GM18520 (cell line): ENCODE data around the gene IGSF8.

Experiments used
- ATAC-seq: cut with Tn5 transposase; IDR thresholded peaks from one replicate; pipeline ENCODE4 v1.9.1; 2021; ENCODE audit not compliant: unreplicated experiment

The IGSF8 gene, protein sequence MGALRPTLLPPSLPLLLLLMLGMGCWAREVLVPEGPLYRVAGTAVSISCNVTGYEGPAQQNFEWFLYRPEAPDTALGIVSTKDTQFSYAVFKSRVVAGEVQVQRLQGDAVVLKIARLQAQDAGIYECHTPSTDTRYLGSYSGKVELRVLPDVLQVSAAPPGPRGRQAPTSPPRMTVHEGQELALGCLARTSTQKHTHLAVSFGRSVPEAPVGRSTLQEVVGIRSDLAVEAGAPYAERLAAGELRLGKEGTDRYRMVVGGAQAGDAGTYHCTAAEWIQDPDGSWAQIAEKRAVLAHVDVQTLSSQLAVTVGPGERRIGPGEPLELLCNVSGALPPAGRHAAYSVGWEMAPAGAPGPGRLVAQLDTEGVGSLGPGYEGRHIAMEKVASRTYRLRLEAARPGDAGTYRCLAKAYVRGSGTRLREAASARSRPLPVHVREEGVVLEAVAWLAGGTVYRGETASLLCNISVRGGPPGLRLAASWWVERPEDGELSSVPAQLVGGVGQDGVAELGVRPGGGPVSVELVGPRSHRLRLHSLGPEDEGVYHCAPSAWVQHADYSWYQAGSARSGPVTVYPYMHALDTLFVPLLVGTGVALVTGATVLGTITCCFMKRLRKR

DNA sequence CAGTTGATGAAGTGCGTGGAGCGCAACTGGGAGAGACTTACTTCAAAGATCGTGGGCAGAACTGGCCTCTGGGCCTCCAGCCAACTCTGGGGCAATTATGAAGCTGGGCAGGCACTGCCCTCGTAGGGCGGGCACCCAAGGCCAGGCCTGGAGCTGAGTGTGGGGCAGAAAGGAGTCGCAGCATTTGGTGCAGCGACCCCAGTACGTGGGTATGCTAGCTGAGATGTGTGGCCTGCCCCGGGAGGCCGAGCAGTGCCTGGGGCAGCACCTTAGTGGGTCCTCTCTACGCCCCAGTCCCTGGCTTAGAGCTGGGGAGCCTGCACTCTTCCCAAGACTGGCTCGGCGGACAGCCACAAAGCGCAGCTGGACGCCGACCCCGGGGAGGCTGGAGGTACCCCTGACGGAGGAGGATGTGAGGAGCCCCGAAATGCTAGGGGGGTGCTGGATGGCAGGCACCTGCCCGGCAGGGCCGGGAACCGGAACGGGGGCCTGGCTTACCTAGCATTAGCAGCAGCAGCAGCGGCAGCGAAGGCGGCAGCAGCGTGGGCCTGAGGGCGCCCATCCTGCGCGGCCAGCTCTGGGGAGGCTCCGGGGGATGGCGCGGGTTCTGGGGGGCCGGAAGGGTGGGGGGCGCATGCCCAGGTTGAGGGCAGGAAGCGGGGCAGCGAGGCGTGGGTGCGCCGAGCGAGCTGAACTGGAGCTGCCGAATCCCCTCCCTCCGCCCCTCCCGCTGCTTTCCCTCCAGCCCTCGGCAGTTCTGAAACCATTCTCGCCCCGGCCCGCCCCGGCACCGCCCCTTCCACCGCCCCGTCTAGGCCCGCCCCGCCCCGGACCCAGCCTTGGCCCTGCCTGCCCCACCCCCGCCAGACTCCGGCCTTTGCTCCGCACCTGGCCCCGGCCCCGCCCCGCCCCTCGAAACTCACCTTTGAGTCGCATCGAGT is at the start of gene IGSF8:
Gene IGSF8 (minus strand): TSS at position 709 of the 941 bp plus-strand sequence. CDS start 147 bp downstream, at position 562.
- peak; percentile 19 for ATAC-seq

DNA sequence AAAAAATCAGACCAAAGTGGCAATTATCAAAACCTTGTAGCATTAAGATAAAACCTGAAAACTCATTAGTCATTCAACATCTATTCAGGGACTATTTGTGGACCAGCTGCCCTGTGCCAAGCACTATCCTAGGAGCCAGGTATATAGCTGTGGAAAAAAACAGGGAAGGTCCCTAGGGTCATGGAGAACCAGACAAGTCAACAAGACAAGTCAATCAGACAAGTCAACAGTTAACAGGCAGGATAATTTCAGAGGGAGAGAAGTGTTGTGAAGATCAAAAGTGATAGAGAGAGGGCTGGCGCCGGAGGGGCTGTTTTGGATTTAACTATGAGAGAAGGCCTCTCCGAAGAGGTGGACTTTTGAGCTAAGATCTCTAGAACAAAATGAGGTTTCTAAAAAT is 49.7 kb upstream of the IGSF8 start:
- ATAC-seq, result no peak

DNA sequence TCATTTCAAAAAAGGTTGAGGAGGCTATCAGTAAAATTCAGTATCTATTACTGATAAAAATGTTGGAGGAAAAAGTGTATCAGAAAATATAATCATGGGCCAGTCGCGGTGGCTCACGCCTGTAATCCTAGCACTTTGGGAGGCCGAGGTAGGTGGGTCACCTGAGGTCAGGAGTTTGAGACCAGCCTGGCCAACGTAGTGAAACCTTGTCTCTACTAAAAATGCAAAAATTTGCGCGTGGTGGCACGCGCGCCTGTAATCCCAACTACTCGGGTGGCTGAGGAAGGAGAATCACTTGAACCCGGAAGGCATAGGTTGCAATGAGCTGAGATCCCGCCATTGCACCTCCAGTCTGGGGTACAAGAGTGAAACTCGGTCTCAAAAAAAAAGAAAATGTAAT is 47.7 kb upstream of the IGSF8 start:
- no peak for ATAC-seq

DNA sequence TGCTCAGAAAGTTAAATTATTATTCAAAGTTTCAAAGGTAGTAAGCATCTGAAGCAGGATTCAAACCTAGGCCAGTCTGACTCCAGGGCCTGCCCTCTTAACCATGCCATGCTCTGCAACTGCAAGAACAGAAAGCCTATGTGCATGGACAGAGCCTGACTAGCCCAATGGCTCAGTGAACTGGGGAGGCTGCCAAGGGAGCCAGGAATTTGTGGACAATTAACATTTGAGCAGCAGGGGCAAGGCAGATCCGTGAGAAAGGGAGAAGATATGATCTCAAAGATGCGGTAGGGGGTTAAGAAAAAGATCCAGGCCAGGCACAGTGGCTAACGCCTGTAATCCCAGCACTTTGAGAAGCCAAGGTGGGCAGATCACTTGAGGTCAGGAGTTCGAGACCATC is 46.5 kb upstream of the IGSF8 start:
- ATAC-seq, result no peak

DNA sequence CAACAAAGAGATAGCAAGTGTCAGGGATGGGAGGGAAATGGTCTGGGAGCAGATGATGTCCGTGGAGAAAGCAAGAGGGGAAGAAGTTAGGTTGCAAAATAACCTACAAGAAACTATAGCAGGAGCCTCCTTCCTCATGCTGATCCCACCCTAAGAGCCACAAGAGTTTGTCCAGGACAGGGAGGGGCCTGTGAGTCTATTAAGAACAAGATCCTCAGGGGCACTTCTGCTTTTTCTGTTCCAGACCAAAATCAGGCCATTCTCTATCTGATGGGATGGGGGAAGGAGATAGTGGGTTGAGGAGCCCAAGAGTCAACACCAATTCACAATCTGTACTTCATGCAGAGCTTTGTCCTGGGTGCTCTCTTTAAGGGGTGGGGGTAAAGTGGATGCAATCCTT is 45.3 kb upstream of the IGSF8 start:
- ATAC-seq, result no peak

DNA sequence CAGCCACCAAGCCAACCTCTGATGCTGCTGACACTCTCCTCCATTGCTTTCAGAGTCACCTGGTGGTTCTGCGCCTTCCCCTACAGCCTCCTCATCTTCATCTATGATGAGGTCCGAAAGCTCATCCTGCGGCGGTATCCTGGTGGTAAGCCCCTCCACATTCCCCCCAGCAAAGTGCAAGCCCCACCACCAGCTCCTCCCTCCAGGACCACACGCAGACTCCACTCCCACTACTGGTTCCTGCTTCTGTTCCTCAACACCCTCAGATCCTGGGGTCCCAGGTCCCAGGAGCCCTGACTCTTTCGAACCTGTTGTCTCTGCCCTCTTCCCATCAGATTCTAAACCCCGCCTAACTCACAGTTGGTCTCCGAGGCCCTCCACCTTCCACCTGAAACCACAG is 41.4 kb upstream of the IGSF8 start:
- ATAC-seq, result no peak

DNA sequence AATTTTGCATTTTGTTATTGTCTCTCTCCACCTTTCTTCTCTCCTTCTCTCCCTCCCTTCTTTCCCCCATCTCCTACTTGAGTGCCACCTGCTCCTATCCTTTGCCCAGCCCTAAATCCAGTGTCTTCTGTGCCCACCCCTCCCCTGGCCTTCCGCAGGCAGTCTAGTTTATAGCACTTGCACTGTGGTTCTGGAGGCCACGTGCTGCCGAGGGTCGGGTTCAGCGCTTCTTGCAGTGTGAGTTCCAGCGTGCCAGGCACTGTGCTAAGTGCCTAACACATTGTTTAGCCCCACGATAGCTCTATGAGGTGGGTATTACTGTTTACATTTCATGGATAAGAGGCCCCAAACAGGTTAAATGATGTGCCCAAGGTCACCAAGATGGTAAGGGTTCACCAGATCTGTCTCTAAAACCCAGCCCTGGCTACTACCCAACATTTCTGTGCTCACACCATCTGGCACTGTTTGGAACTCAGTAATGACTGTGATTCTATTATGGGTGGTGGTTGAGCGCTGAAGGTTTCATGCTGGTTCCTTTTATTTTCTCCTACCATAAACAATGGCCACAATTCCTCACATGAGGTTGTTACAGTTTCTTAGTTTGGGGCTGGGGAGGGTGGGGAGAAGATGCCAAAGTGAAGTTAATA is 38.9 kb upstream of the IGSF8 start:
- ATAC-seq, result no peak

DNA sequence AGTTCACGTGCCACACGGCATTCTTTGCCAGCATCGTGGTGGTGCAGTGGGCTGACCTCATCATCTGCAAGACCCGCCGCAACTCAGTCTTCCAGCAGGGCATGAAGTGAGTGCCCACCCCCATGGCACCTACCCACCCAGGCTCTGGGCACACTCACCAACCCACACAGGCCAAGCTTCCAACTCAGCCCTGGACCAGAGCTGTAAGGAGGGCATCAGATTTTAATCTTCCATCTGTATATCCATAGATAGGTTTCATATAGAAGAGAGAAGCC is 38.4 kb upstream of the IGSF8 start:
- no peak for ATAC-seq

DNA sequence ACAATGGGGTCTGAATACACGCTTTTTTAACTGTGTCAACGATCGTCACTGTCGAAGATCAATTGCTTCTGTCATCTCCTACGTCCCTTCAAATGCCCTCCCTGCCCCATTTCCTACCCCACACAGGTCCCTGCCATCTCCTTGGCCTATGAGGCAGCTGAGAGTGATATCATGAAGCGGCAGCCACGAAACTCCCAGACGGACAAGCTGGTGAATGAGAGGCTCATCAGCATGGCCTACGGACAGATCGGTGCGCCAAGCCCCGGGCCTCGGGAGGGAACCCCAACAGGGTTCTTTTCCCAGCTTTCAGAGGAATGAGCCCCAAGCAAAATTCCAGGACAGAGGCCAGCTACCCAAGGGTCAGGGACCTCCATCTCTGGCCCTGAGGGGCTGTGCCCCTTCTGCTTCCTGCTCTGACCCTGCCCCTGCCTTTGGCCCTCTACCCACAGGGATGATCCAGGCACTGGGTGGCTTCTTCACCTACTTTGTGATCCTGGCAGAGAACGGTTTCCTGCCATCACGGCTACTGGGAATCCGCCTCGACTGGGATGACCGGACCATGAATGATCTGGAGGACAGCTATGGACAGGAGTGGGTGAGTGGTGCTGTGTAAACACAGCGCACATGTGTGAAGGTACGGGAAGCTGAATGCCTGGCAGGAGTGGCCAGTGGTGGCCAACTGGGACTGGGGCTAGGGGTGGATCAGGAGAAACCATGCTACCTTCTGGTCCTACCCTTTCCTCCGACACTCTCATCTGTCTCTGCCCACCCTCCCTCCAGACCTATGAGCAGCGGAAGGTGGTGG is 37.9 kb upstream of the IGSF8 start:
- no peak for ATAC-seq

DNA sequence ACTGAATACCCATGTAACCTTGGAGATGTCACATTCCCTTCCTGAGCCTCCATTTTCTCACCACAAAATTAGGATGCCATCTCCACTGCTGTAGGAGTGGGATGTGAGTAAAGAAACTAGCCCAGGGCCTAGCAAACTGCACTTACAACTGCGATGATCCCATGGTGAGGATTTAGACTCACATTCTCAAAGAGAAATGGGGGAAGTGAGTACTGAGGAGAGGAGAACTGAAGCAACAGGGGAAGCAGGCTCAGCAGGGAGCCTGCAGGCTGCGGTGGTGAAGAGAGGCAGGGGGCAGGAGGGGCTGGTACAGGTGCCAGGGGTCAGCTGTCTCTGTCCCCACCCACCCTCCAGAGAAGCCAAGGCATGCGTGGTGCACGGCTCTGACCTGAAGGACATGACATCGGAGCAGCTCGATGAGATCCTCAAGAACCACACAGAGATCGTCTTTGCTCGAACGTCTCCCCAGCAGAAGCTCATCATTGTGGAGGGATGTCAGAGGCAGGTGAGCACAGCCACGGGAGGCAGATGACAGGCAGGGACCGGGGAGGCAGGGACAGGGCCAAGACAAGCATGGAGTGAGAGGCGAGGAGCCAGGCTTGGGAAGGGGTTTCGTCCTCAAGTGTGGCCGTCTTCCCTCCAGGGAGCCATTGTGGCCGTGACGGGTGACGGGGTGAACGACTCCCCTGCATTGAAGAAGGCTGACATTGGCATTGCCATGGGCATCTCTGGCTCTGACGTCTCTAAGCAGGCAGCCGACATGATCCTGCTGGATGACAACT is 36.6 kb upstream of the IGSF8 start:
- ATAC-seq, result no peak

DNA sequence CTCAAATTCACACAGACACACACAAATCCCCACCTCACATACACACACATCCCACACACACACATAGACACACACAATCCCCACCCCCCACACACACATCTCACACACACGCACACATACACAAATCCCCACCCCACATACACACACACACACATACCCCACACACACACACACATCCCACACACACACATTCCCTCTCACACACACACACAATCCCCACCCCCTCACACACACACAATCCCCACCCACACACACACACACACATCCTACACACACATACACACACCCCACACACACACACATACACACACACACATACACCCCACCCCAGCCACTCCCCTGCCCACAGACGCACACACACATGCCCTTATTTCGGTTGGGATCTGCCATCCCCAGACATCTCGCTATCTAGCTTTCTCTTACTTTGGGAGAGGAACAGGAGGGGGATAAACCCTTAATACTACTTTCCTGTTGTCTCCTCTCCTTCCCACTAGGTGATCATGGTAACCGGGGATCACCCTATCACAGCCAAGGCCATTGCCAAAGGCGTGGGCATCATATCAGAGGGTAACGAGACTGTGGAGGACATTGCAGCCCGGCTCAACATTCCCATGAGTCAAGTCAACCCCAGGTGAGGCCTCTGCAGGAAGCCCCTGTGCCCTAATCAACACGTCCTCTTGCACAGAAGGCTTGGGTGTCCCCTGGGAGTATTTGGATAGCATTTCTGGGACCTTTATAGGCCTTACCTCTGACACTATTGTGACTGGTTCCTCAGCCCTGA is 35.8 kb upstream of the IGSF8 start:
- no peak for ATAC-seq

DNA sequence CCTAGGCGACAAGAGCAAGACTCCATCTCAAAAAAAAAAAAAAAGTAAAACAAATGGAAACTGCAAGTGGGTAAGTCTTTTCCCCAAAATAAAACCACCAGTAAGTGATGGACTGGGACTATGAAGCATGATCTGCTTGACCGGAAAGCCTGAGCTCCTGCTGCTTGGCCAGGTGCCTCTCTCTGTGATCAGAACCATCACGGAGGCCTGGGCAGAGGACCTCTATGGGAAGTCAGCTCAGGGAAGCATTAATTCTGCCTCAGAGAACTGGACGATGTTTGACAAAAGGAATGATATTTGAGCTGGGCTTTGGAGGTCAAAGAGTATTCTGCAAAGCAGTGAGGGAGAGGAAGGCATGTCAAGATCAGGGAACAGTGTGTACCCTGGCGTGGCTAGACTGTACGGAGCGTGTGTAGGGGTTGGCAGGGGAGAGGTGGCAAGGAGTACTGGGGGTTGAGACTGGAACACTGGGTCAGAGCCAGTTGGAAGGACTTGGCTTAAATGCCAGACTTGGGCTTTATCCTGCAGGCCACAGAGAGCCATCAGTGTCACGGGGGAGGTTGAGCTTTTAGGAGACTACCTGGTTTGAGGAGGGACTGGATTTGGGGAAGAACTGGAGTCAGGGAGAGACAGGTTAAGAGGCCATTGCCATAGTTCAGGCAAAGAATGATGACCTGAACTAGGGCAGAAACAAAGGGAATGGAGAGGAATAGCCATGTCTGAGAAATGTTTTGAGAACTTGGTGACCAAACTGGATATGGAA is 33.6 kb upstream of the IGSF8 start:
- ATAC-seq, result no peak

DNA sequence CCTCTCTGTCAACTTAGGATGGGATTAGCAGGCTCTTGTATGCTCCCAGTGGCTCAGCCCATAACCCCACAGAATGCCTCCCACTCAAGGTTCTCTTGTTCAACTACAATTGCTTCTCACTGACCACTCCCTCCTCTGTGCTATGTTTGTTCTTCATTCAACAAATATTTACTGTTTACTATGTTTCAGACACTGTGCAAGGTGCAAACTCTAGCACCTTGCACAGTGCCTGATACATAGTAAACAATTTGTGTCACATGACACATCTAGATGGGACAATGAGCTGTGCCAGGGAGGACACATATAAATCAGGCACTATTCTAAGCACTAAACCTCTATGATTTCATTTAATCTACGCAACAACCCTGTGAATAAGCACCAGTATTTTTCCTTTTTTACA is 32.5 kb upstream of the IGSF8 start:
- ATAC-seq, result no peak

DNA sequence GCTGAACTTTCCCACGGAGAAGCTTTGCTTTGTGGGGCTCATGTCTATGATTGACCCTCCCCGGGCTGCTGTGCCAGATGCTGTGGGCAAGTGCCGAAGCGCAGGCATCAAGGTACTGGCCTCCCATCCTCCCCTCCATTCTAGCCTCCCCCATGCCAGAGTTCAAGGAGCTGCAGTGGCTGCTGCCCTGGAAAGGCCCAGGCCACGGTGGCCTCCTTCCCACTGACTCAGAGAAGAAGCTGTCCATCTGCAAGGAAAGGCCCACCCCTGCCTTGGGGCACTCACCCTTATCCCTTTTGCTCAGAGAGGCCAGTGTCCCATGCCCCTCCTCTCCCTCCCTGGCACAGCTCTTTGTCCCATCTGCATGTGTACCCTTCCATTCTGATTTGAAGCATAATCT is 32.1 kb upstream of the IGSF8 start:
- no peak for ATAC-seq

DNA sequence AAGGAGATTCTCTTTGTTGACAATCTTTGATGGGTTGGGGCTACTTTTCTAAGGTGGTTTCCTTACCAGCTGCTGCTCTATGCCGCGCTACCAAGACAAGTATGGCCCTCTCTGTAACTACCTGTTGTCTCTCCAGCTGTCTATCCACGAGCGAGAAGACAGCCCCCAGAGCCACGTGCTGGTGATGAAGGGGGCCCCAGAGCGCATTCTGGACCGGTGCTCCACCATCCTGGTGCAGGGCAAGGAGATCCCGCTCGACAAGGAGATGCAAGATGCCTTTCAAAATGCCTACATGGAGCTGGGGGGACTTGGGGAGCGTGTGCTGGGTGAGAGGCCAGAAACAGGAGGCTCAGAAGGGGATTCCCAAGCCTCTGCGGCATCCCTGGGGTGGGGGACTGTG is 31.5 kb upstream of the IGSF8 start:
- ATAC-seq, result no peak

DNA sequence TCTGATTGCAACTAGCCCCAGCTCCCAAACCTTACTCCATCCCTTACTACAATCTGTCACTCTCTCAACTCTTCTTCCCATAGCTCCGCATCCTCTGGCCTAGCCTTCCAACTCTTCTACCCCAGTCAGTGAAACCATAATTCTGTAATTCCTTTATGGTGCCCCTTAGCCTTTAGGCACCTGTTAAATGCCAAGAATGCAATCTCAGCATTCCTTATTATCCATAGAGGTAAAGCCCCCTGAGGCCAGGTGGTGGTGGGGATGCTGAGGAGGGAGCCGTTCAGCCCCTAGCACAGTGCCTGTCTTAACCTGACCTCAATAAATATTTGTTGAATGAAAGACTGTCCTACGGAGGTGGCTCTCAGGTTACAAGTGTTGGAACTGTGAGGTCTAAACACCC is 31.1 kb upstream of the IGSF8 start:
- no peak for ATAC-seq

DNA sequence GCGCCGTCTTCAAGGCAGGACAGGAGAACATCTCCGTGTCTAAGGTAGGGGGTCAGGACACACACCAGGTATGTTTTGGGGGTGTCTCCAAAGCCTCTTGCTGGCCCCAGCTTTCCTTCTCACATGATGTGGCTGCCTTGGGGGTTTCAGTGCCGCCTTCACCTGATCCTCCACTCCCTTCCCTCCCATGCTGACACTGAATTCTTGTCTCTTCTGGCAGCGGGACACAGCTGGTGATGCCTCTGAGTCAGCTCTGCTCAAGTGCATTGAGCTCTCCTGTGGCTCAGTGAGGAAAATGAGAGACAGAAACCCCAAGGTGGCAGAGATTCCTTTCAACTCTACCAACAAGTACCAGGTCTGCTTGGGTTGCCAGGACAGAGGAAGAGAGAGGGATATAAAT is 30.6 kb upstream of the IGSF8 start:
- ATAC-seq, result no peak

DNA sequence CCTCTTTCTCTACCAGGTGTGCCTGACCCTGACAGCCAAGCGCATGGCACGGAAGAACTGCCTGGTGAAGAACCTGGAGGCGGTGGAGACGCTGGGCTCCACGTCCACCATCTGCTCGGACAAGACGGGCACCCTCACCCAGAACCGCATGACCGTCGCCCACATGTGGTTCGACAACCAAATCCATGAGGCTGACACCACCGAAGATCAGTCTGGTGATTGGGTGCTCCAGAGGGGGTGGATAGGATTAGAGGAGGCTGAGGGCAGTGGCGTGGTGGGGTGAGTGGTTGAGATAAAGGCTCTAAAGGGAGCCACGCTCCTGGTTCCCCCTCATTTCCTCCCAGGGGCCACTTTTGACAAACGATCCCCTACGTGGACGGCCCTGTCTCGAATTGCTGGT is 30.2 kb upstream of the IGSF8 start:
- no peak for ATAC-seq
